HG03575 (cell line): Measurements from ENCODE around the gene PLXDC1.
"Not testable (repeated sequence)": the region's sequence is repeated elsewhere in the genome, so short reads cannot be mapped to it uniquely, and the experiment has no call there.

Source experiments
- ATAC-seq: cut with Tn5 transposase; IDR thresholded peaks from one replicate; pipeline ENCODE4 v1.9.1; 2021; ENCODE audit not compliant: unreplicated experiment, insufficient number of reproducible peaks, low FRiP score; ENCODE audit errors: extremely low read depth

Gene PLXDC1

DNA sequence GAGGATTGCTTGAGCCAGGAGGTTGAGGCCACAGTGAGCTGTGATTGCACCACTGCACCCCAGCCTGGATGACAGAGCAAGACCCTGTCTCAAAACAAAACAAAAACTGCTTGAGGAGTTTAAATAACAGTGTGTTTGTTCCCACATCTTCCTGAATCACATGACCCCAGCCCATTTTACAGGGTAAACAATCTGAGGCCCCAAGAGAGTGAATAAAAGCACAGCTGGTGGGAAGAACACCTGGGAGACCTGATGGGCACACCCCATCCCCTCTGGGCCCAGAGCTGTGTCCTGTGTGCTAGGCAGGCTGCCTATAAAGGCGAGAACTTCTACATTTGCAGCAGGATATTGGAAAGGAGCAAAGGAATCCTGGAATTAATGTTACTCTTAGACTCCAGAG, 69.6 kb downstream of the PLXDC1 start:
- no peak for ATAC-seq

GRCh38 chr17:39080421-39081078, 70.9 kb downstream of the PLXDC1 start:
- no peak for ATAC-seq

- ATAC-seq = no peak
These were observed 71.6 kb downstream of the PLXDC1 start for GRCh38 chr17:39079836-39080235.

DNA sequence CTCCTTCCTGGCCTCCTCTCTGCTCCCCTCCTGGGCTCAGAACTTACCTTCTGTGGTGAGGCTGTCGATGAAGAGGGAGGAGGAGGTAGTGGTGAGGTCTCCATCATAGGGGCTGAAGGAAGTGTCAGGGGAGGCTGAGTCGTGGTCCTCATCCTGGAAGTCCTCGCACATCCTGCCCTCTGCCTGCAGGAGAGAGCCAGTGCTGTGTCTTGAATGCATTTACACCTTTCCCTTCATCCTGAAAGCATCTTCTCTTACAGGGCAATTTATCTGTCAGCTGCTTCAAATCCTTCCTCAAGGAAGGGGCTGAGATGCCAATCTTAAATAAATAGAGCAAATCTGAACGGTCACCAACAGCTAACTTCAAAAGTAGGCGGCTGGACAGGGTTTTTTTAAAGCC, 73.6 kb downstream of the PLXDC1 start:
- no peak for ATAC-seq

GRCh38 chr17:39077252-39077651, 74.2 kb downstream of the PLXDC1 start:
- ATAC-seq = no peak

- ATAC-seq = no peak
These were observed 76.8 kb downstream of the PLXDC1 start for GRCh38 chr17:39074676-39075075.

DNA sequence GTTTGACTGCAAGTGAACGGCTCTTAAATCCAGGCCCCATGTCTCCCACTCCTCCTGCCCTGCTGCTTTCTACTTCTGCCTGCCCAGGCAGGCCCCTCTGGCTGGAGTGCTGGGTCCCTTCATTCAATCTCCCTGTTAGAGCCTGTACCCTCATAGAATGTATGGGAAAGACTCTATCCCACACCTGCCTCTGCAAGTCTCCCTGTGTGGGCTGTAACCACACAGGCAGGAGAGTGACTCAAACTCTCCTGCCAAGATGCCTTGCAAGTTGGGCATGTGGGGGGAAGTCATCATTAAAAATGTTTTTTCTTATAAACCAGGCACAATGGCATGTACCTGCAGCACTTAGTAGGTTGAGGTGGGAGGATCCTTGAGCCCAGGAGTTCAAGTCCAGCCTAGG, 77.5 kb downstream of the PLXDC1 start:
- ATAC-seq = no peak

GRCh38 chr17:39073353-39073752, 78.1 kb downstream of the PLXDC1 start:
- no peak for ATAC-seq

DNA sequence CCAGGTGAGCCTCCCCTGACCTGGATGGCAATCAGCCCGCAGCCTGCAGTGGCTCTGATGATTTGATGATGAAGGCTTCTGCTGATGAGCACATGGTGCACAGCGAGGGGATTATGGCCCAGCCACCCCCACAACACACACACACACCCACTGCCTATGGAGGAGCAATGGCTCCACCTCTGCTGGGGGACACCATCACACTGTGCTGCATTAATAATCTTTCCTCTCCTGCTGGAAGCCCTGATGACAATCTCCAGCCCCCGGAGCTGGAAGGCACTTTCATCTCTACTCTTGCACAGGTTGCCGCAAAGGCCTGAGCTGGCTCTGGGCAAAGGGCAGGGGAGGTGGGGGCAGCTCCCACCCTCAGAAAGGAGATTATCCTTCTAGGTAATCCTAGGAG, 79.9 kb downstream of the PLXDC1 start:
- no peak for ATAC-seq

DNA sequence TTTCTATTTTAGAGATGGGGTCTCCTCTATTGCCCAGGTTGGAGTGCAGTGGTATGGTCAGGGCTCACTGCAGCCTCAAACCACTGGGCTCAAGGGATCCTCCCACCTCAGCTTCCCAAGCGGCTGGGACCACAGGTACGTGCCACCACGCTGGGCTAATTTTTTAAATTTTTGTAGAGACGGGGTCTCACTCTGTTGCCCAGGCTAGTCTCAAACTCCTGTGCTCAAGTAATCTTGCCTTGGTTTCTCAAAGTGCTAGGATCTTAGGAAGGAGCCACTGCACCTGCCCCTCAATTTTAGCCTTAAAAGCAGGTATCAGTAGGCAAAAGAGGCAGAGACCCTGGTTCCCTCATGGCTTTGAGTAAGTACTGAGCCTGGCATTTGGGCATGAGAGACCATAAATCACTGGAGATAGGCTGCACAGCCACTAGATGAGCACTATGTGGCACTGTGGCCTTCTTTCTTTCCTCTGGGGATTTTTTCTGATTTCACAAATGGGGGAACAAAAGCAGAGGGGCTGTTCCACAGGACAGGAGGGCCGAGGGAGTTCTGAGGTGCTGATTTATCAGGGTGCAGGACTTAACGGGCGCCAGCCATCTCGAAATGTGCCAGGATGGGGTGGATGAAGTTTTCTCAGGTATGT, 82.2 kb downstream of the PLXDC1 start:
- no peak for ATAC-seq

DNA sequence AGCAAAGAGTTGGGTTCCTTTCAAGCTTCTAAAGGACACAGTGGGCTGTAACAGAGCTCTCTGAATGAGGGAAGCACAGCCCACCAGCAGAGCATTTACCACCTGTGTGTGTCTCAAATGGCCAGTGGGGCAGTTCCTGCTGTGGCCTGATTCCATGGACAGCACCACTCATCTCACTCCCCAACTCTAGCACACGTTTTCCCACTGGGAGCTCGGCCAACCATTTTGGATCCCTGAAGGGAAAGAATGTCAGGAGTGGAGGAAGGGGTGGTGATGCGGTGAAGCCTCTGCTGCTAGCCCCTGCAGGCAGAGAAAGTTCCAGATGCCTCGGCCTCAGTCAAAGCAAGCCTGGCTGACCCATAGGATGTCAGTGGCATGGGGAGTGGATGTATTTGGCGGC, 86.6 kb downstream of the PLXDC1 start:
- ATAC-seq = no peak

DNA sequence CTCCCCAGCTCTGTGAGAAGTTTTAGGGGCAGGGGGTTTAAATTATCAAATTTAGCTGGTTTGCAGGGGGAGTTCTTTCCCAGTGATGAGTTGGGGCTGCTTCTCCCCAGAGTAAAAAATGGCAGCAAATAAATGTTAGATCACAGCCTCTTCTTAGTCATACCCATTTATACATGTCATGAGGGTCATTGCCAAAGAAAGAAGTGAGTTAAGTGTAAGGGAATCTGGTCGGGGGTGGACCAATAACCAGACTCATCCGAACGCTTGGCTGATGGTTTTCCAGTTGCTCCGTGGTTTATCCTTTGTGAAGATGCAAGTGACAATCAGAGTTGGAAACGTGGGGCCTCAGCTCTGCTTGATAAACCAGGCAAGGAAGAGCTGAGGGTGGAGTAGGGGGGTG, 87.1 kb downstream of the PLXDC1 start:
- ATAC-seq = no peak

DNA sequence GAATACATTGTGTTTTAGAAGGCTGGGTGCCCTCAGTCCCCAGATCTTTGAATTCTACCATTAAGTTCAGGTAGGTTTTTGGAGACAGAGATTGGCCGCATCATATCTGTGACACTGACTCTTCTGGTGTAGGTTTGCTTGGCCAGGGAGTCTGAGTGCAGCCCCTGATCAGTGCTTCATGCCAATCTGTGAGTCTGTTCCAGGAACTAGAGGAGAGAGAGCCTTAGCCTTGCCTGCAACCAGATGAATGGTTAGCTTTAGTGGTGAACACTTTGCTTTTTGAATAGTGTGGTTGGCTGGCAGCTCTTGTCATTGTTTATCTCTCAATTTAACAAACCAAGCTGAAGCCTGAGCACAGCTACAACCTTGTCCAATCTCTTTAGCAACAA, 87.8 kb downstream of the PLXDC1 start:
- no peak for ATAC-seq

- no peak for ATAC-seq
These were observed 88.4 kb downstream of the PLXDC1 start for GRCh38 chr17:39062846-39063680.

DNA sequence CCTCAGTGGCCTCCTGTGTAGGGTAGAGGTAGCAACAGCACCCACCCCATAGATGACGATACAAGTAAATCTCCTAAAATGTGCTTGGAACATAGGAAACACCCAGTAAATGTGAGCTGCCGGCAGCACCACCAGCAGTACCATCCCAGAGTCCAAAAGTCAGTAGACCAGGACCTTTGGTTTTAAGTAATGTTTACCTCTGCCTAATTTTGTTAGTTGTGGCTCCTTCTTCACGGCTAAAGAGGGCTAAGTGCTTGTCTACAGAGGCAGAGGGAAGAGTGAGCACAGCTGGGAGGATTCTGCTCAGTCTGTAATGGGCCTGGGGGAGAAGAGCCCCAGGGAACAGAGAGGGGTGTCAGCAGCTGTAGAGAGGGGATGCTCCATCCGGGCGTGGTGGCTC, 92.9 kb downstream of the PLXDC1 start:
- ATAC-seq = no peak

DNA sequence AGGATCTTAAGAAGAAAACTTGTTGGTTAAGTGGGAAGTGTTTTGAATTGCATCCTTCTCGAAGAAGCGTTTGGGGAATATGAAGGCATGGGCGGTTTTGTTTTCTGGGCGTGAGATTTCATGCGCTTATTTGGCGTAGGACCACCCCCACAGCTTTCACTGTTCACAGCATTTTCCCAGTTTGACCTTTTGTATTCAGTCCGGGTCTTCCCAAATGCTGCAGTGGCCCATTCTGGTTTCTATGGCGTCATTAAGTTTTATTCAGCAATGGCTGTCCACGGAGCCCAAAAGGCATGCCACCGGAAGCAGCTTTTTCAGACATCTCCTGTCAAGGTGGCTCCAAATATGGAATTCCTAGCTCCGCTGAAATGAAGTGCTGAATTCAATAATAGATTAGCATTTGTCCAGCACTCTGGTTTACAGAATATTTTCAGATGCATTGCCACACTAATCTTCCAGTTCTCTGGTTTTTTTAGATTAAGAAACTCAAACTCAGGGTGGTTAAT, 93.7 kb downstream of the PLXDC1 start:
- no peak for ATAC-seq

DNA sequence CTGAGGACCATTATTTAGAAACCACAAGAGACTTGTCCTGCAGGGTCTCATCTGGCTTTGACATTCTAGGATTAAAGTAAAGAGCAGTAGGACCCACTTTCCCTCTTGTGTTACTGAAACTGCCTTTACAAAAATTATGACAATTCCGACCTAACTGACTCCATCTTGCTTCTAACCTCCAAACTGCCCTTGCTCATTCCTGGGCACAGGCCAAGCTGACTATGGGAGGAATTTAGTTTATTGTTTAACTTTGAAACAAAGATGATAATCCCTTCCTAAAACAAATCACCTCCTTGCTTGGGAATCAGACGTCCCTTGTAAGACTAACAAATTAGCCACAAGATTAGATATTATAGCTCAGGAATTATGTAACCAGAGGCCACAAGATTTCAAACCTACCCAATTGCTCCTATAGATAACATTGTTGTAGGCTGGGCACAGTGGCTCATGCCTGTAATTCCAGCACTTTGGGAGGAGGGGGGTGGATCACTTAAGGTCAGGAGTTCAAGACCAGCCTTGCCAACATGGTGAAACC, 97.3 kb downstream of the PLXDC1 start:
- no peak for ATAC-seq

GRCh38 chr17:39052423-39052822, 99.0 kb downstream of the PLXDC1 start:
- not testable (repeated sequence) for ATAC-seq

GRCh38 chr17:39051001-39051585, 100.3 kb downstream of the PLXDC1 start:
- no peak for ATAC-seq
